Measurements from ENCODE around the gene KIAA0232. TPM values are rescaled to one million over a fixed set of nuclear protein-coding genes. Genes with fewer than 3 reads are reported as not detected.

KIAA0232 gene
- total and polyA plus RNA-seq, 9 of the 15 experiments (the other 6 are each of a cell fraction or from before 2014, with no cell fraction given) = 3.5 to 17.4 (median 13.0) TPM

- TF ChIP-seq ZBTB11 (CRISPR knock-in tag; IDR thresholded peaks at IDR 0.05) (no peak; a peak in 1 of 6 replicates), KHSRP (IDR thresholded peaks at IDR 0.05) (no peak), ESRRA (IDR thresholded peaks at IDR 0.05; ENCODE audit: borderline replicate concordance, low read depth) (peak; percentile 41; the same call in 1 of the 2 replicates), NFYB (IDR thresholded peaks at IDR 0.05; ENCODE audit: extremely low read depth, insufficient read length) (no peak), ZNF140 (CRISPR knock-in tag; IDR thresholded peaks at IDR 0.05) (no peak), SNRNP70 (optimal IDR thresholded peaks at IDR 0.05; ENCODE audit: low read depth, low read length) (no peak), E2F4 (CRISPR knock-in tag; IDR thresholded peaks at IDR 0.05; ENCODE audit: low read depth) (no peak), KLF16 (IDR thresholded peaks at IDR 0.05) (no peak), MAFF (IDR thresholded peaks at IDR 0.05; ENCODE audit: low read length) (no peak), TFE3 (CRISPR knock-in tag; IDR thresholded peaks at IDR 0.05) (no peak), ZNF655 (CRISPR knock-in tag; IDR thresholded peaks at IDR 0.05) (no peak), ELF1 (tag; IDR thresholded peaks at IDR 0.05) (0 out of 2 replicates have a peak, but pooled peaks have one; percentile 28), MTA2 (IDR thresholded peaks at IDR 0.05; ENCODE audit: low read depth) (no peak), ZNF511 (CRISPR knock-in tag; IDR thresholded peaks at IDR 0.05) (no peak), ELK3 (CRISPR knock-in tag; IDR thresholded peaks at IDR 0.05) (no peak)
These were observed at the start of gene KIAA0232 (continued) for GRCh38 chr4:6782147-6782845.

Data from K562 (cell line).